Stimulated activated naive CD4-positive, alpha-beta T cell (primary cell): ENCODE results near the gene FNIP2.
"Not testable (repeated sequence)": the region's sequence is repeated elsewhere in the genome, so short reads cannot be mapped to it uniquely, and the experiment has no call there.

Experiments
- DNase-seq, 6 experiments: peaks; one replicate each; lab custom pipeline; 2025; lab: John Stamatoyannopoulos, UW

The FNIP2 gene

DNA sequence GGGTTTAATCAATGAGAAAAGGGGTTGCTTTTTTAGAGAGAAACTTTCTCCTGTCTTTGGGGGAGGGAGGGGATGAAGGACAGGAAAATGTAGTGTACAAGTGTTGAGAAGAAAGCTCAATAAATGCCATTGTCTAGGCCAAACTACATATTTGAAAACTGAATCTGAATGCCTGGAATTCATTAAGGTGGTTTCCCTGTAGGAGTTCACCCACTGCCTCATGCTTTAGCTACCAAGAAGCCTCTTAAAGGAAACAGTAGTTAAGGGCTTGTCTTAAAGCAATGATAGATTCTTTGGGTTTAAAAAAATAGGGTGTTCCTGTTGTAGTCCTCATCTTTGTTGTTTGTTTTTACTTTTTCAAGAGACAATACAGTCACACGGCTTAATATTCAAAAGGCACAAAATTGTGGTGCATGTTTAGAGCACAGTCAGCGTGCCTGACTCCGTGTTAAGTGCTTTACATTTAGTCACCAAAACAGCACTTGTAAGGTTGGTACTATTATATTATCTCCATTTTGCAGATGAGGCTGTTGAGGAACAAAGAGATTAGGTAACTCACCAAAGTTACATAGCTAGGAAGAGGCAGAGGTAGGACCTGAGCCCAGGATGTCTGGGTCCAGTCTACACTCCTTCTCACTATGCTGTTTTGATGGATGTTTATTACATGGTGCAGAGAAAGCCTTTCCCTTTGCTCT is 46.0 kb downstream of the FNIP2 start:
- no peak for DNase-seq

DNA sequence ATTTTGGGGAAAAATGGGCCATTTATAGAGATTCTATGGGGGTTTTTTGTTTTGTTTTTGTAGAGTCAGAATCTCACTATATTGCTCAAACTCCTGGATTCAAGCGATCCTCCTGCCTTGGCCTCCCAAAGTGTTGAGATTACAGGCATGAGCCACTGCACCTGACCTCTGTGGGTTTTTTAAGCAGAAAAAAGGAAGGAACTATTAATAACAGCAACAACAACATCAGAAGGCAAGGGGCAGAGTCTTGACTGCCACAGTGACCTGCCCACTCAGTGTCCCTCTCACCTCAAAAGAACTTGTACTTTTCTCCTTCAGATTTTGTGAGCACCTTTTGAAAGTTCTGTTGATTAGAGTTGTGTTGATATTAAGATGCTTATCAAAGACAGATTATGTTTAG is 48.1 kb downstream of the FNIP2 start:
- DNase-seq: no peak

DNA sequence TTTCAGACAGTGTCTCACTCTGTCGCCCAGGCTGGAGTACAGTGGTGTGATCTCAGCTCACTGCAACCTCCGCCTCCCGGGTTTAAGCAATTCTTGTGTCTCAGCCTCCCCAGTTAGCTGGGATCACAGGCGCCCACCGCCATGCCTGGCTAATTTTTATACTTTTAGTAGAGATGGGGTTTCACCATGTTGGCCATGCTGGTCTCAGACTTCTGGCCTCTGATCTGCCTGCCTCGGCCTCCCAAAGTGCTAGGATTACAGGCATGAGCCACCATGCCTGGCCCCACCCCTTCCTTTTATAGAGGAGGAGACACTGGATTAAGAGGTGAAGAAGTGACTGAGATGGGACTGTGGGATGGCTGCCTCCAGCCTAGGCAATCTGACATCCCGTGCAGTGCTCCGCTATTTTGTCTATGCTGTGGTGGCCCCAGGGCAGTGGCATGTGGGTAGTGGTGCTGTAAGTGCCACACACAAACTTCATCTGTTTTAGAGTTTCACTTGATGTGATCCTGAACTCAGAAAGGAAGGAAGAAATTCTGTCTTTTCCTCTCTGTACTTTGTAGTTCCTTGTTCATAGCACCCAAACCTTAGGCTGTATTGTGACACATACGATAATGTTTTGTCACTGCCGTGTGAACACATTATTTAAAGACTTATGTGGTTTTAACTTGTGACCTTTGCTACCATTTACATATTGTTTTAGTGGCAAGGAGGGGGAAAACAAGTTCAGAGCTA is 48.9 kb downstream of the FNIP2 start:
- DNase-seq: no peak

DNA sequence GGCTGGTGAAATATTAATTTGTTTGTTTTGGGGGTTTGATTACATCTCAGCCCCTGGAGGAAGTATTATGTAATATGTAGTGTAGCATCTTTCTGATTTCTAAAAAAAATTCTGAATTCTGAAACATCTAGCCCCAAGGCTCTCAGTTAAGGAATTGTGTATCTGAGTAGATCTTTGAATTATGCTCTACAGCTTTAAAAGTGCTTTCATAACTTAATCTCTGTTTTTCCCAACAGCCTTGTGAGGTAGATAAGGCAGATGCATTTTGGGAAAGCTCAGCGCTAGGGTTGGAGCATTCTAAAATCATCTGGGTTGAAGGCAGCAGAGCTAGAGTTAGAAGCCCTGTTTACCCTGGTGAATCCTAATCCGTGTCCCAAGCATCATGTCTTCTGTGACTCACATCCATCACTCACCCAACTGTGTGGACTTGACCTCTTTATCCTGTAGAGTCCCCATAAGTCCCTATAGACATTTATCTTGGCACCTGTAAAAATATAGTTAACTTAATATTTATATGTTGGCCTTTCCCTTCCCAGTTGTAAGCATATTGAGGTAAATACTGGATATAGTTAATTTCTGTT is 49.8 kb downstream of the FNIP2 start:
- no peak for DNase-seq

DNA sequence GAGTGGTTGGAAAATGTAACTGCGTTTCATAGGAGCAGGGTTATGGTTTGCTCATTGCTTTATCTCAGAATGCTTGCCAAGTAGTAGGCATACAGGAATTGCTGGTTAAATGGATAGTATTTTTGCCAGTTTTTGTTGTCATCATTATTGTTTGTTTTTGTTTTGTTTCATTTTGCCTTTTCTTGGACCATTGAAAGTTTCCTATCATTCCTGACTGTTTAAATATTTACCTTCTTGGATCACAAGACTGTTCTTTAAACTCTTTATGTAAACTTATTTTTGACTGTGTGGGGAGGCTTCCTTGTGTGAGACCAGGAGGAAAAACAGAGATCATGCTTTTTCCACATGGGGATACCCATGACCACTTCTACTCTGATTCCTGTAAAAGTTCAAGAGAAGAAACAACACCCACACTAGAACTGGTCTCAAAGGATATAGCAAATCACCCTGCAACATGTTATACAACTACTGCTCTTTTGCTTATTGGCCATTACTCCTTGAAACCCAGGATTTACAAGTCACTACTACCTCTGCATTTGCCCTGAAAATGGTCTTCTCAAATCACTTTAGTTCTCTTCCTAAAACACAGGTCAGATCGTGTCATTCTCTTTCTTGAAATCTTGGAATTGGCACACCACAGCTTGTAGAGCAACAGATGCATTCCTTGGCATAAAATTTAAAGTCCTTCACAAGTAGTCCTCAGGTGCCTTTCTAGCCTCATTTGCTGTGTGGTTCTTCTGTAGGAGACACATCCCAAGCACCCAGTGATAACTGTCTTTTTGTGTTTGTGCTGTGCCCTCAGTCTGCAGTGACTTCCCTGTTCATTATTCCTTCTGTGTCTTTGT is 51.3 kb downstream of the FNIP2 start:
- no peak for DNase-seq

DNA sequence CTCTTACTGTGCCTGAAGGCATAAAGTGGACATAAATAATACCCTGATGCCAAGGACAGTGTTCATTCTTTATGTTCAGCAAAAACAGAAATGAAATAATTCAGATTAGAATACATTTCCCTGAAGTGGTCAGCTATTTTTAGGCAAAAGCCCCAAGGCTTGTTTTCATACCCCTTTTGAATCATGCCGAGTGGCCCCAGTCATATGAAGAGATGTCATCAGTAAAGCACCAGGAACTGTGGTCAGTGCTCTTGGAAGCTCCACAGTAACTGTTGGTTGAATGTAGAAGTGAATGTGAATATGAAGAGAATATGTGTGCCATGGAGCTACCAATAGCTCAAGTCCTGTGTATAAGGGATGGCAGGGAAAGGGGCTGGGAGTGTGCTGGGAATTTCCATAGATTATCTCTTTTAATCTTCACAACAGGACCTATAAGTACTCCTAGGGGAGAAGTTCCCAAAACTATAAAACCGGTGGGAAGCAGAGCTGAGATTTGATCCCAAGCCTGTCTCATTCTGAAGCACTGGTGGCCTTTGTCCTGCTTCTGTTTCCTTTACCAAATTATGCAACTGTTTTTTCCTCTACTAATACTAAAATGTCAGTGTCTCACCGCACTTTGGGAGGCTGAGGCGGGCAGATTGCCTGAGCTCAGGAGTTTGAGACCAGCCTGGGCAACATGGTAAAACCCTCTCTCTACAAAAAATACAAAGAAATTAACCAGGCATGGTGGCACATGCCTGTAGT is 52.6 kb downstream of the FNIP2 start:
- DNase-seq: no peak

DNA sequence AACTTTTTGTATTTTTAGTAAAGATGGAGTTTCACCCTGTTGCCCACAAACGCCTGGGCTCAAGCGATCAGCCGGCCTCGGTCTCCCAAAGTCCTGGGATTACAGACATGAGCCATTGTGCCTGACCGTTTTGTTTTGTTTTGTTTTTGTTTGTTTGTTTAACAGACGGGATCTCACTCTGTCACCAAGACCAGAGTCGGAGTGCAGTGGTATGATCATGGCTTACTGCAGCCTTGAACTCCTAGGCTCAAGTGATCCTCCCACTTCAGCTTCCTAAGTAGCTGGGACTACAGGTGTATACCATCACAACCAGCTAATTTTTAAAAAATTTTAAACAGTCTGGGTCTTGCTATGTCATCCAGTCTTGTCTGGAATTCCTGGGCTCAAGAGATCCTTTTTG is 53.5 kb downstream of the FNIP2 start:
- no peak for DNase-seq

DNA sequence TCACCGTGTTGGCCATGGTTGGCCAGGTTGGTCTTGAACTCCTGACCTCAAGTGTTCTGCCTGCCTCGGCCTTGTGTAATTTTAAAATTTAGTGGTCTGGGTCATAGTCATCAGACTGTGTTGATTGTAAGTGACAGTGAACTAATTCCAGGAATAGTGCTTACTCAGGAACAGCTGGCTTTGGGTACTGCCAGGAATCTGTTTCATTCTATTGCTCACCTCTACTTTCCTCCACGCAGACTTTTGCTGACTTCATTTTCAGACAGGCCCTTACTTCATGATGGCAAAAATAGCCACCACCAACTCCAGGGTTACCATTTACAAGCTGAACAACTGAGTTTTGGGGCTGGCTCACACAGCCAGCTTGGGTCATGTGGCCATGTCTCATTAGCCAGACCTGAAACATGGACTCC is 54.6 kb downstream of the FNIP2 start:
- no peak for DNase-seq

DNA sequence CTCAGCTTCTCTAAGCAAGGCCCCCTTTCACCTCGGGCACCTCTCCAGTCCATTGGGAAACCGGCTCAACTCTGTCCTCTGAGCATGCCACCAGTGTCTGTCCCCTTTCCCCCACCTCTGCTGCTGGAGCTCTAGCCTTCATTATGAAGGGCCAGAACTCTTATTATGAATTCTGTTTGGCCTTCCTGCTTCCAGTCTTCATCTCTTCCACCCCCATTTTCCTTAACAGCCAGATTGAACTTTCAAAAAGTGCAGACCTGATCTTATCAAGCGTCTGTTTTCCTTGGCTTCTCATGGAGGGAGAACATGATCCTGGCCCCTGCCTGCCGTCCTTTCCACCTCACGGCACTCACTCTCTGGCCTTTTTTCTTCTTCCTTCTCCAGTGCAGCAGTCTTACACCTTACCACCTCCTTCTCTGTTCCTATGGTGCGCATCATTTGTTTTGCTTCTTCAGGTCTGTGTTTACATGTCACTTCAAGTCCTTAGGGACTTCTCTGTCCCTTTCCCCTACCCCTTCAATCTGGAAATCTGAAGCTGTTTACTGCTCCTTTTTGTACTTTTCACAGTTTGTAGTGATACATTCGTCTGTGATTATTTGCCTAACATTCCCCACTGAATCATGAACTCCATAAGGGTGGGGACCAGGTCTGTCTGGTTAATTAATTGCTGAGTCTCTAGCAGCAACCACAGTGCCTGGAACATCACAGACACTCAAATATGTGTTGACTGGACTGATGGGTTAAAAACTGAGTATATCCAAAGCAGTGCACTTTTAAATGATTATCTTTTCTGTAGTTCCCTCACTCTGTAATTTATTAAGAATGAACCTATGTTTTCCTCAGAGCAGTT is 55.8 kb downstream of the FNIP2 start:
- DNase-seq: no peak

DNA sequence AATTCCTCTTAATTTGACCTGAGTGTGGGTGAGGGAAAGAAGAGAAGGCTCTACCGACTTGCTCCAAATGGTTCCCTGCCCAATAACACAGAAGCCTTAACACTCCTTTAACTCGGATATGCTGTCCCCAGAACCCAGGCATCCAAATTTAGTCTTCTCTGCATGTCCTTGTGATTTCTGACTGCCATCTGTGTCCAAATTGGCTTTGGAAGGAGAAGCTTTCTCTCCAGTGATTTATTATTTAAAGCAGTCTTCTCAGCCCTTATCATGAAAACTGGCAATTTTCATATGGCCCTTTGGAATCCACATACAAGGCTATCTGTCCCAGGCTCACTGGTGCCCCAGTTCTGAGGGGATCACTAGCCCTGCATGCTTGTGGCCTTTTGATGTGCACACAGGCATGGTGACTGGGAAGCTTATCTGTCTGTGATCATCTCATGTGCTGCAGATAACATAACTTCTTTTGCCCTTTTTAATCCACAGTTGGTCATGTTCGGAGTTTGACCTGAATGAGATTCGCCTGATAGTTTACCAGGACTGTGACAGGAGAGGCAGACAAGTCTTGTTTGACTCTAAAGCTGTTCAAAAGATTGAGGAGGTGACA is 56.7 kb downstream of the FNIP2 start:
- no peak for DNase-seq

DNA sequence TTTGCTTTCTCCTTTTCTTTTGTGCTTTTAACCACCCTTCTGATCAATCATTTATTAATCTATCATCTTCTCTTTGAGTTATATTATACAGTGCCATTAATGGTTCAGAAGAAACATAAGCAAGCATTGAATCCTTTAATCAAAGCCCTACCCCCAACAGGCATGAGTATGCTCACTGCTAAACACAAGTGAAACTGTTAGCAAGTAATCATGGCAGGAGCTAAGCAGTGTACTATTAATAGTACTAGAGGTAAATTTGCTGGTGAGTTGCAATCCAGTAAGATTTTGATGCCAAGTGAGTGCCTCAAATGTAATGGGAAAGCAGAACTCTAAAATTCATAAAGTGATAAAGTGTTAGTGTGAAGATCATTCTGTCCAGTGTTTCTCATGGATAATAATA is 57.2 kb downstream of the FNIP2 start:
- no peak for DNase-seq

DNA sequence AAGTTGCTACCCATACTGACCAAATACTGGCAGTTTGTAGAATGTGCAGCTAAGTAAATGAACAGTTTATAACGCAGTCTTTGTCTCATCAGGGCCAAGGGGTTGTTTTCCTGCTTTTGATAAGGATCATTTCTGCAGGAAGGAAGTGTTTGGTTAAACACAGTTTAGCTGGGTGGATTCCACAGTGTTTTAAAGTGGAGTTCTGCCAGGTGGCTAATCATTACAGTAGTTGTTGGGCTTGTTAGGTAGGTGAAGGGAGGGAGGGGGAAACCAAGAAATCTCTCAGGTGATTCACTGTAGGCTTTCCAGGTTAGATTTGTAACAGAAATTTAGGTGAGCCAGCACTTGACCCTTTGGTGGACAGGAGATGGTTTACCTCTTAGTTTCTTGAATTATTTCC is 58.1 kb downstream of the FNIP2 start:
- DNase-seq: no peak

DNA sequence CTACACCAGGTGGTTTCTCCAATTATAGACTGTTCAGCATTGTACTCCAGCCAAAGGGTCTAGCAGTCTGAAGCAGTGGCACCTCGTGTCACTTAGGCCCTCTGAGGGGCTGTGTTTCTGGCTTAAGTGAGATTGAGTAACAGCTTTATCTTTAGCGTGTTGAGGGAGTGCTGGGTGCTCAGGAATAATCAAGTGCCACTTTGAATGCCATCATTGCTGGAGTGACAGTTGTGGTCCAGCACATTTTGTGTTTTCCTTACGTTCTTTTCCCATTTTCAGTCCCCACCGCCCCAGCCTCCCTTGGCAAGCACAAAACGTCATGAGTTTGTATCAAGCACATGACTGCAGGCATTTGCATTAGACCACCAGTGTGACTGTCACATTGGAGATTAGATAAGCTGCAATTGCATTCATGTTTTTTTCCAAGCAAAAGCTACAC is 58.7 kb downstream of the FNIP2 start:
- no peak for DNase-seq

DNA sequence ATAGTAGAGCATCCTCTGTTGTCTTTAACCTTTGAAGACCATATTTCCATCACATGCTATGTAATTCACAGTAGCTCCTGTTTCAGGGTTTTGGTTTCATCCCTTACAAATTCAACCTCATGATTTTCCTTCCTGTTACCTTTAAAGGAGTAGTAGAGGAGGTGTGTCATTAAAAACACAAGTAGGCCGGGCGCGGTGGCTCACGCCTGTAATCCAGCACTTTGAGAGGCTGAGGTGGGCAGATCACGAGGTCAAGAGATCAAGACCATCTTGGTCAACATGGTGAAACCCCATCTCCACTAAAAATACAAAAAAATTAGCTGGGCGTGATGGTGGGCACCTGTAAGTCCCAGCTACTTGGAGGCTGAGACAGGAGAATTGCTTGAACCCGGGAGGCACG is 59.3 kb downstream of the FNIP2 start:
- not testable (repeated sequence) for DNase-seq

DNA sequence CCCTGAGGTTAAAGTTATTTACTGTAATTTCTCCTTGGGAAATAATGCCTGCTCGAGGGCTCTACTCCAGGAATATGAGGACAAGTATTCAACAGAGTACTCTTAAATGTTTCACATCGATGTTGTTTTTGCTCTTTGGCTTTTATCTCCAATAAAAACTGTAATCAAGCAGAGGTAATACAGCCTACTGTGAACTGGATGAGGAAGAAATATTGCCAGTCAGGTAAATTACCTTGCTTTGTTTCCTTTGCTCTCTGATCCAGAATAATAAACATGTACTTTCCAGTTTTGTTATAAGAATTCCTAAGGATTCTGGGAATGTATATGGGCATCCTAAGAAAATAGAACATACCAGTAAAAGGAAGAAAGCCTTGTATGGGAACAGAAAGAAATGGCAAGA is 60.4 kb downstream of the FNIP2 start:
- no peak for DNase-seq

DNA sequence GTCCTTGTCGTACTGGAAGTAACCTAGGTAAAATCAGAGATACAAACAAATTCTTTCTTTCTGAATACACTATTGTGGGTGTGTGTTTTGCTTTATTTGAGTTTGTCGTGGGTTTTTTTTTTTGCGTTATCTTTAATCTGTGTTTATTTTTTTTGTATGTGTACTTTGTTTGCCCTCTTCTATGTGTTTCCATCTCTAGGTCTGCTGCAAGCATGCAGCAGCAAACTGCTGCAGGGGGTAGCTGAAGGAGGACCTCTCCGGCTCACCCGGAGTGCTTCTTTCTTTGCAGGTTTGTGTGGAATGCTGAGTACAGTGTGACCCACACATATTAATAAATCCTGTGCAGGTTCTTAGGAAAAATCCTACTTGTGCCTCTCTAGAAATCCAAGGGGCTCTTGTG is 64.8 kb downstream of the FNIP2 start:
- no peak for DNase-seq

DNA sequence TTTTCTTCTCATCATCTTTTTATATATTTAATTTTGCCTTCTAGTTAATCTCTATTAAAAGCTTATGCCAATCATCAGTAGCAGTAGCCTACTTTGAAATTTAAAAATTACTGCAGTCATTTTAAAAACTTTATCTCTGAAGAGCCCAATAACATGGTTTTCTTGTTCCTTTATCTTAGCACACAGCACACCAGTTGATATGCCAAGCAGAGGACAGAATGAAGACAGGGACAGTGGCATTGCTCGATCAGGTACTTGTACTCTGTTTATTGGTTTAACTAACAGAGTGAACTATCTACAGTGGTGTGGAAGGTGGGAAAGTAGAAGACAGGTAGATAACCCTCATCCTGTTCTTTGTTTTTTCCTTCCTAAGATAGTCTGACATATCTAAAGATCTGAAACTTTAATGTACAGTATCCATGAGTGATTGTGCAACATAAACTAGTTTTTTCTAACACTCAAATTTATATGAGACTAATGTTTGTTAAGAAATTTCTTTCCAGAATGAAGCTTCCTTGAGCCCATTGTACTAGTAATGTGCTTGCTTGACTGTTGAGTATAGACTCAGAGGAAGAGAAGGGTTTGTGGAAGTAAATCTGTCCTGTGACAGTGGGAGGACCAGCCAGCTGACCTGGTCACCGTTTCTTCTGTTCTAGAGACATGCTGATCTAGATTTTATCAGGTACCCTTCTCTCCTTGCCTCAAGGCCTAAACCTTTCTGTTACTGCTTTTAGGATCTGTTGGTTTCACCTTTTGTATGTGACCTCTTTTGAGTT is 66.6 kb downstream of the FNIP2 start:
- DNase-seq: no peak

DNA sequence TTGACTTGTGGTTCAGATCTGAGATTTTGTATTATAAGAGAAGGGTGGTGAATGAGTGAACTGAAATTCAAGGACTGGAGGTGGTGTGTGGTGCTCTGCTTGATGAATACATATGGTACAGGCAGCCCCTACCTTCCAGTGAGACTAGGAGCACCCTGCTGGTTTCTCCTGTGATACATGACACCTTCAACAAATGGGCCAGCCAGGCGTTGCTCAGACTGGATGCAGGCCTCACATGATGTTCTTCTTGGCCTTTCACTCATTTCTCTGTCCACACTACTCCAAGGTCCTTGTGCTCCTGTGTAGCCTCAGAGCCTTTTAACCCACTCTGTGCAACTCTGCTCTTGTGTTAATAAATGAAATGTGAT is 67.2 kb downstream of the FNIP2 start:
- DNase-seq: no peak

DNA sequence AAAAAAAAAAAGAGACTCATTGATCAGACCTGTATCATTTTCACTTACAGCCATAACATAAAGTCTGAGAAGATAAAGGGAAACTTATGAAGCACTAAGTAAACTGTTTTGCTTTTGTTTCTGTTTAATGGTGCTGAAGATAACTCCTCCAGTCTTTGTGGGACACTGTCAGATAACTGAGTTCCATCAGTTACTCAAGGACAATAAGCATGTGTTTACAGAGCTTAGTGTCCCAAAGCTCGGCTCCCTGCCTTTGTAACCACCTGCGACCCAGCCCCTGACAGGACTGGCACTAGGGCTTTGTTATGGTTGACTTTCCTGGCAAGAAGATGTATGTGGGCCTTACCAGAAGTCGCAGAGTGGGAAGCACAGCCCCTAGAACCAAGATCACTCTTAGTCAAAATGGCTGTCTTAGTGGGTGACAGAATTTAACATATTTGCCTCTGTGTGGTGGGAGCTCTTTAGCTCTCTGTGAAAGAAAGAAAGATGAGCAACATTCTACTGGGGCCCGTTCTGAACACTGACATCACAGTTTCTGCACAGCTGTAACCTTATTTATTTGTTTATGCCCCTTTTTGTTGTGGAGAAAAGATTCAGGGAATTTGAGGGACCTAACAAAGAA is 68.1 kb downstream of the FNIP2 start:
- DNase-seq: no peak
